PC-9 (cell line): ENCODE data around the gene IQCM. TPM values are rescaled to one million over a fixed set of nuclear protein-coding genes. Genes with fewer than 3 reads are reported as not detected.

Experiments
- BruUV-seq: library from RNA; stranded (reverse); fragments of 400-500 nt; replicated peaks from 2 replicates; lab custom pipeline; 2021; lab: Mats Ljungman, UMichigan
- CTCF ChIA-PET: fragments of 300-600 bp; sonication (Branson Sonifier 250); formaldehyde crosslinking; loops from one replicate; lab custom pipeline; 2022; ENCODE audit warnings: antibody characterized with exemption; lab: Charles Lee
- POLR2A ChIA-PET: fragments of 300-600 bp; sonication (Branson Sonifier 250); formaldehyde crosslinking; loops from one replicate; lab custom pipeline; 2022; ENCODE audit warnings: antibody characterized with exemption; ENCODE audit not compliant: unreplicated experiment; lab: Charles Lee
- DNase-seq, 2 experiments: peaks; one replicate each; pipeline versions ENCODE4 v3.0.0 to v3.0.0-alpha.2; 2015 to 2022; ENCODE audit warnings: mixed read lengths in 1 of 2
- H2AFZ ChIP-seq: fragments of 200-600 bp; sonication (generic); 2 replicates; pipeline ENCODE4 v1.8.1; 2017; ENCODE audit warnings: antibody characterized with exemption
- H3F3A ChIP-seq: fragments of 200-600 bp; sonication (generic); 2 replicates; pipeline ENCODE4 v1.8.1; 2017; ENCODE audit warnings: antibody characterized with exemption, mild to moderate bottlenecking, low read depth; ENCODE audit not compliant: insufficient read depth
- H3K27ac ChIP-seq: fragments of 200-600 bp; sonication (generic); 2 replicates; pipeline ENCODE4 v1.6.1; 2016; ENCODE audit warnings: mixed run types
- H3K27me3 ChIP-seq: fragments of 200-600 bp; sonication (generic); 2 replicates; pipeline ENCODE4 v1.6.1; 2016; ENCODE audit warnings: low read depth, mixed run types; ENCODE audit not compliant: insufficient read depth
- H3K36me3 ChIP-seq: fragments of 200-600 bp; sonication (generic); 2 replicates; pipeline ENCODE4 v1.6.1; 2016; ENCODE audit warnings: low read depth, mixed run types
- H3K4me1 ChIP-seq: fragments of 200-600 bp; sonication (generic); replicated peaks from 2 replicates; pipeline ENCODE4 v1.6.1; 2016; ENCODE audit warnings: mixed run types; ENCODE audit not compliant: insufficient read depth
- H3K4me2 ChIP-seq: fragments of 200-600 bp; sonication (generic); 2 replicates; pipeline ENCODE4 v1.6.1; 2017; ENCODE audit warnings: mixed run types
- H3K4me3 ChIP-seq: fragments of 200-600 bp; sonication (generic); 2 replicates; pipeline ENCODE4 v1.6.1; 2016; ENCODE audit warnings: mixed run types
- H3K79me2 ChIP-seq: fragments of 200-600 bp; sonication (generic); 2 replicates; pipeline ENCODE4 v1.6.1; 2017; ENCODE audit warnings: low read depth, mixed run types
- H3K9me2 ChIP-seq: fragments of 200-600 bp; sonication (generic); 2 replicates; pipeline ENCODE4 v1.8.1; 2017; ENCODE audit warnings: mild to moderate bottlenecking; ENCODE audit not compliant: insufficient read depth
- H3K9me3 ChIP-seq: fragments of 200-600 bp; sonication (generic); 2 replicates; pipeline ENCODE4 v1.8.1; 2016; ENCODE audit warnings: low read depth; ENCODE audit not compliant: insufficient read depth
- H4K20me1 ChIP-seq: fragments of 200-600 bp; sonication (generic); 2 replicates; pipeline ENCODE4 v1.8.1; 2017; ENCODE audit not compliant: insufficient read depth
- CTCF ChIP-seq: fragments of 200-600 bp; sonication (generic); conservative IDR thresholded peaks from 2 replicates; pipeline ENCODE4 v1.6.1; 2017; ENCODE audit warnings: mixed run types, antibody characterized with exemption, mild to moderate bottlenecking, moderate library complexity
- EZH2 ChIP-seq: fragments of 200-600 bp; sonication (generic); IDR thresholded peaks from 2 replicates; pipeline ENCODE4 v1.8.0; 2017; ENCODE audit warnings: antibody characterized with exemption, low read depth
- intact Hi-C: fragments of 100-400 bp; cut with micrococcal nuclease; formaldehyde crosslinking; loops from one replicate; pipeline ENCODE4 v1.10.0; 2022; ENCODE audit not compliant: unreplicated experiment
- total RNA-seq: library from RNA; stranded (reverse); gene quantifications from 2 replicates; pipeline ENCODE4 v1.2.3, GENCODE V29; 2021

IQCM gene
- total RNA-seq, 1 experiment from 2014 or later, result not detected

- no peak for TF ChIP-seq CTCF
- no peak for TF ChIP-seq EZH2
- Histone ChIP-seq H4K20me1 (no peaks in the 10 kb centered on the region), H3K9me3 (no peaks in the 10 kb centered on the region), H2AFZ (no peak overlapping the region), H3K4me3 (no peak overlapping the region), H3K36me3 (no peaks in the 10 kb centered on the region), H3K4me1 (no peaks in the 10 kb centered on the region), H3K9me2 (no peaks in the 10 kb centered on the region), H3F3A (no peaks in the 10 kb centered on the region), H3K79me2 (no peaks in the 10 kb centered on the region), H3K4me2 (no peak overlapping the region), H3K27ac (no peak overlapping the region), H3K27me3 (no peaks in the 10 kb centered on the region)
- no TSS peak for BruUV-seq
- DNase-seq, result no peak
- intact Hi-C loops, result no loop called here
- ChIA-PET POLR2A (no interaction called here), CTCF (no interaction called here)
These were observed 349.2 kb downstream of the IQCM start for GRCh38 chr4:149466446-149466845.

- Histone ChIP-seq H4K20me1 (no peaks in the 10 kb centered on the region), H3K27ac (no peak overlapping the region), H3K4me3 (no peak overlapping the region), H3K27me3 (no peaks in the 10 kb centered on the region), H2AFZ (no peak overlapping the region), H3K4me2 (no peak overlapping the region), H3K4me1 (no peaks in the 10 kb centered on the region), H3K9me2 (no peaks in the 10 kb centered on the region), H3K36me3 (no peaks in the 10 kb centered on the region), H3F3A (no peaks in the 10 kb centered on the region), H3K9me3 (no peaks in the 10 kb centered on the region), H3K79me2 (no peaks in the 10 kb centered on the region)
- DNase-seq, result no peak
- POLR2A ChIA-PET, result no interaction called here
- intact Hi-C loops, result no loop called here
- no TSS peak for BruUV-seq
- TF ChIP-seq EZH2 (no peak), CTCF (no peak)
- CTCF ChIA-PET, result no interaction called here
These were observed 349.7 kb downstream of the IQCM start for GRCh38 chr4:149465955-149466354.

- Histone ChIP-seq H3K27me3 (no peaks in the 10 kb centered on the region), H3K4me2 (no peak overlapping the region), H3K4me1 (no peaks in the 10 kb centered on the region), H4K20me1 (no peaks in the 10 kb centered on the region), H3K27ac (no peak overlapping the region), H2AFZ (no peak overlapping the region), H3K9me3 (no peaks in the 10 kb centered on the region; the same call in 1 of the 2 replicates), H3K4me3 (no peak overlapping the region), H3K36me3 (no peaks in the 10 kb centered on the region), H3F3A (no peaks in the 10 kb centered on the region), H3K79me2 (no peaks in the 10 kb centered on the region), H3K9me2 (no peaks in the 10 kb centered on the region)
- no peak for TF ChIP-seq CTCF
- TF ChIP-seq EZH2, result no peak
- no TSS peak for BruUV-seq
- POLR2A ChIA-PET, result interaction anchor here (0.6 to 0.7 kb wide), 2 partner anchors 53 to 605 kb away, joined by 3 to 8 read pairs; no protein-coding TSS in a partner anchor
- CTCF ChIA-PET, result no interaction called here
- intact Hi-C loops, result no loop called here
- DNase-seq, result no peak
These were observed 372.1 kb downstream of the IQCM start for GRCh38 chr4:149443537-149443936.
